H9 (cell line): ENCODE data around the gene IGSF3. TPM values are rescaled to one million over a fixed set of nuclear protein-coding genes. Genes with fewer than 3 reads are reported as not detected.
A peak's percentile ranks its signal among the peaks of the same experiment; 100 is the strongest.

Source experiments
- DNase-seq: peaks from one replicate; pipeline ENCODE4 v3.0.0-alpha.2; 2017
- H2AFZ ChIP-seq: one replicate; pipeline ENCODE4 v1.6.1; 2013; ENCODE audit warnings: mild to moderate bottlenecking, low read length, control low read depth, moderate library complexity
- H2AK5ac ChIP-seq: 2 replicates; pipeline ENCODE4 v1.6.1; 2013; ENCODE audit warnings: low read length, control low read depth, mixed read lengths; ENCODE audit not compliant: insufficient read length
- H2BK120ac ChIP-seq: one replicate; pipeline ENCODE4 v1.6.1; 2013; ENCODE audit warnings: low read depth, mild to moderate bottlenecking, low read length, control low read depth, inconsistent platforms; ENCODE audit not compliant: poor library complexity, severe bottlenecking
- H2BK12ac ChIP-seq: 2 replicates; pipeline ENCODE4 v1.6.1; 2013; ENCODE audit warnings: low read length, control low read depth, mixed read lengths, low read depth; ENCODE audit not compliant: insufficient read length
- H2BK15ac ChIP-seq: 2 replicates; pipeline ENCODE4 v1.6.1; 2013; ENCODE audit warnings: low read depth, low read length, control low read depth
- H2BK20ac ChIP-seq: one replicate; pipeline ENCODE4 v1.6.1; 2013; ENCODE audit warnings: low read depth, mild to moderate bottlenecking, low read length, control low read depth, inconsistent platforms; ENCODE audit not compliant: poor library complexity, severe bottlenecking
- H2BK5ac ChIP-seq: 2 replicates; pipeline ENCODE4 v1.6.1; 2013; ENCODE audit warnings: low read length, control low read depth, mixed read lengths; ENCODE audit not compliant: insufficient read length
- H3K14ac ChIP-seq: 2 replicates; pipeline ENCODE4 v1.6.1; 2013; ENCODE audit warnings: low read length, control low read depth; ENCODE audit not compliant: insufficient read depth
- H3K18ac ChIP-seq: 2 replicates; pipeline ENCODE4 v1.6.1; 2013; ENCODE audit warnings: low read depth, mild to moderate bottlenecking, mixed read lengths, low read length, control low read depth; ENCODE audit not compliant: insufficient read length
- H3K23ac ChIP-seq: 2 replicates; pipeline ENCODE4 v1.6.1; 2013; ENCODE audit warnings: low read length, control low read depth, mixed read lengths, low read depth; ENCODE audit not compliant: insufficient read length
- H3K23me2 ChIP-seq: 2 replicates; pipeline ENCODE4 v1.6.1; 2013; ENCODE audit warnings: low read depth, mild to moderate bottlenecking, mixed read lengths, low read length, control low read depth; ENCODE audit not compliant: insufficient read length, poor library complexity, severe bottlenecking
- H3K27ac ChIP-seq: 2 replicates; pipeline ENCODE4 v1.5.1; 2013; ENCODE audit warnings: low read length, control low read depth, mixed read lengths, low read depth; ENCODE audit not compliant: insufficient read length
- H3K27me3 ChIP-seq: 2 replicates; pipeline ENCODE4 v1.6.1; 2013; ENCODE audit warnings: low read length, control low read depth, inconsistent platforms; ENCODE audit not compliant: insufficient read depth
- H3K4ac ChIP-seq: 2 replicates; pipeline ENCODE4 v1.6.1; 2013; ENCODE audit warnings: low read depth, mild to moderate bottlenecking, control low read depth, inconsistent platforms, low read length, moderate library complexity
- H3K4me1 ChIP-seq: 2 replicates; pipeline ENCODE4 v1.6.1; 2013; ENCODE audit warnings: low read length, control low read depth, inconsistent platforms; ENCODE audit not compliant: insufficient read depth
- H3K4me2 ChIP-seq: 2 replicates; pipeline ENCODE4 v1.6.1; 2013; ENCODE audit warnings: low read length, control low read depth, mixed read lengths; ENCODE audit not compliant: insufficient read length, insufficient read depth
- H3K56ac ChIP-seq: 2 replicates; pipeline ENCODE4 v1.6.1; 2013; ENCODE audit warnings: low read depth, mild to moderate bottlenecking, mixed read lengths, low read length, control low read depth; ENCODE audit not compliant: insufficient read length
- H3K79me1 ChIP-seq: 2 replicates; pipeline ENCODE4 v1.6.1; 2013; ENCODE audit warnings: low read depth, mild to moderate bottlenecking, moderate library complexity, low read length, control low read depth, inconsistent platforms; ENCODE audit not compliant: insufficient read depth, poor library complexity, severe bottlenecking
- H3K79me2 ChIP-seq: 2 replicates; pipeline ENCODE4 v1.6.1; 2013; ENCODE audit warnings: low read length, control low read depth, inconsistent platforms; ENCODE audit not compliant: insufficient read depth
- H3K9ac ChIP-seq: 2 replicates; pipeline ENCODE4 v1.6.1; 2013; ENCODE audit warnings: low read length, control low read depth, mixed read lengths; ENCODE audit not compliant: insufficient read length; ENCODE audit errors: extremely low read depth
- H3K9me3 ChIP-seq: one replicate; pipeline ENCODE4 v1.6.1; 2013; ENCODE audit warnings: low read depth, low read length, inconsistent platforms; ENCODE audit not compliant: control insufficient read depth
- H3T11ph ChIP-seq: one replicate; pipeline ENCODE4 v1.6.1; 2013; ENCODE audit warnings: mild to moderate bottlenecking, low read length, control low read depth, inconsistent platforms
- H4K20me1 ChIP-seq: one replicate; pipeline ENCODE4 v1.6.1; 2013; ENCODE audit not compliant: control insufficient read depth, insufficient read length, insufficient read depth
- H4K5ac ChIP-seq: 2 replicates; pipeline ENCODE4 v1.6.1; 2013; ENCODE audit warnings: low read depth, mild to moderate bottlenecking, mixed read lengths, low read length, control low read depth; ENCODE audit not compliant: insufficient read length
- H4K8ac ChIP-seq: replicated peaks from 2 replicates; pipeline ENCODE4 v1.6.1; 2013; ENCODE audit warnings: low read length, control low read depth, mixed read lengths, low read depth; ENCODE audit not compliant: insufficient read length
- H4K91ac ChIP-seq: 2 replicates; pipeline ENCODE4 v1.6.1; 2013; ENCODE audit warnings: low read depth, mild to moderate bottlenecking, moderate library complexity, mixed read lengths, low read length, control low read depth; ENCODE audit not compliant: insufficient read length
- H3K27ac Mint-ChIP-seq, 3 experiments: 2 replicates in 2 of 3; 3 replicates in 1 of 3; pipeline ENCODE4 v1.8.0; 2020 to 2021; ENCODE audit warnings: mixed read lengths in 3 of 3, mild to moderate bottlenecking in 1 of 3, moderate library complexity in 1 of 3
- H3K27me3 Mint-ChIP-seq: 2 replicates; pipeline ENCODE4 v1.8.0; 2021; ENCODE audit warnings: low read depth, mild to moderate bottlenecking, moderate library complexity, mixed read lengths
- H3K36me3 Mint-ChIP-seq, 3 experiments: 2 replicates in 2 of 3; 3 replicates in 1 of 3; pipeline ENCODE4 v1.8.0; 2020 to 2021; ENCODE audit warnings: low read depth in 3 of 3, mixed read lengths in 3 of 3; ENCODE audit not compliant: insufficient read depth in 1 of 3
- H3K4me1 Mint-ChIP-seq, 2 experiments: 2 replicates each; pipeline ENCODE4 v1.8.0; 2020; ENCODE audit warnings: mixed read lengths in 2 of 2
- H3K4me3 Mint-ChIP-seq, 2 experiments: 2 replicates in 1 of 2; 3 replicates in 1 of 2; pipeline ENCODE4 v1.8.0; 2020 to 2021; ENCODE audit warnings: mild to moderate bottlenecking in 2 of 2, mixed read lengths in 2 of 2, moderate library complexity in 1 of 2
- H3K9me3 Mint-ChIP-seq, 2 experiments: 2 replicates in 1 of 2; 3 replicates in 1 of 2; pipeline ENCODE4 v1.8.0; 2020; ENCODE audit warnings: mild to moderate bottlenecking in 2 of 2, mixed read lengths in 2 of 2, moderate library complexity in 1 of 2
- WGBS: extraction: QIAGEN DNeasy Blood & Tissue Kit; methylation state at CpG from one replicate; pipeline ENCODE4 v1.1.7; 2013; ENCODE audit warnings: missing lambda C conversion rate, low lambda C conversion rate, mixed read lengths; ENCODE audit not compliant: insufficient read length; ENCODE audit errors: extremely low coverage; 5-methylcytosine and 5-hydroxymethylcytosine counted together
- total RNA-seq: library from RNA; stranded (reverse); gene quantifications from 2 replicates; pipeline ENCODE4 v1.2.1, GENCODE V29; 2021
- TF ChIP-seq, protein P1 (sequence below): fragments of 200-600 bp; sonication (generic); conservative IDR thresholded peaks from 3 replicates; pipeline ENCODE4 v1.8.0; 2021; ENCODE audit warnings: antibody characterized with exemption, mild to moderate bottlenecking

The IGSF3 gene
- total RNA-seq, 1 experiment from 2014 or later, result 19.1 TPM

DNA sequence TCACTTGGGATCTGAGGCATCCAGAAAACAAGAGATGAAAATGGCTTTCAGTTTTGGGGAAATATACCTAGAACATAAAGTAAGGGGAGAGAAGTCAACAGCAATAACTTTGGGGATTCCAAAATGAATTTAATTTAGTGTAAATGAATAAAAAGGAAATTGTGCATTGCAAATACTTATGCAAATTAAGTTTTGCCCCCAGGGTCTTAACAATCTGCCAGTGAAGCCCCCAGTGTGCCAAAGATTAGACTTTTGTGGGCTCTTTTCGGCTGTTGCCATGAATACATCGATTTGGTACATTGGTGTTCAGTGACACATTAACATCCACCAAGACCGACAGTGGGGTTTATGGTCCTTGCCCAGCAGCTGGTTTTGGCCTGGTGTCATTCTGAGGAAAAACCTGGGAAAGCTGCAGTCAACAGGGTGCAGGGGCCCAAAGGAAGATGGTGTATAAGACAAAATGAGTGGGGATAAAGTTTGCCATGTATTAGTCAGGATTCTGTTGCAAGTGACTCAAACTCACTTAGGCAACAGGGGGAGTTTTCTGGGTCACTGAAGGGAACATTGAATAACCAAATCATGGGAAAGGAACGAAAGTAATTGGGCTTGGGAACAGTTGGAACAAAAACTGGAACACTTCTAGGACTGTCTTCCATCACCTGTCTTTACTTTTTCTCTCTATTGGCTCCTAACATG is 30.2 kb upstream of the IGSF3 start:
- H2BK20ac ChIP-seq, result no peak overlapping the region
- no peaks in the 10 kb centered on the region for H3K9me3 ChIP-seq
- Mint-ChIP-seq H3K27ac (peak overlapping the region in 1 of 3 experiments; percentile 69; a peak in 1 of 7 replicates), H3K36me3 (peaks cover 0 to 4% (median 0%) of the 10 kb centered on the region in 3 experiments; a peak in 3 of 7 replicates), H3K9me3 (0 out of 5 replicates have a peak, but pooled peaks cover 2 to 3% of the 10 kb centered on the region in 2 experiments), H3K4me3 (no peak overlapping the region), H3K4me1 (peaks cover 15 to 16% of the 10 kb centered on the region in 2 experiments), H3K27me3 (no peaks in the 10 kb centered on the region)
- no peak overlapping the region for H3K9ac ChIP-seq
- no peak overlapping the region for H2AK5ac ChIP-seq
- no peak overlapping the region for H2BK12ac ChIP-seq
- no peak overlapping the region for H2BK5ac ChIP-seq
- H3K4ac ChIP-seq, result no peak overlapping the region
- H3K27ac ChIP-seq, result no peak overlapping the region
- no peaks in the 10 kb centered on the region for H4K20me1 ChIP-seq
- no peak overlapping the region for H2AFZ ChIP-seq
- H3K18ac ChIP-seq, result no peak overlapping the region
- no peak overlapping the region for H2BK120ac ChIP-seq
- H4K91ac ChIP-seq, result no peak overlapping the region
- no peak overlapping the region for H3K23ac ChIP-seq
- no peaks in the 10 kb centered on the region for H3K23me2 ChIP-seq
- H3K14ac ChIP-seq, result no peak overlapping the region
- no peak overlapping the region for H2BK15ac ChIP-seq
- H3T11ph ChIP-seq, result no peak overlapping the region
- H3K27me3 ChIP-seq, result no peaks in the 10 kb centered on the region
- H3K79me1 ChIP-seq, result no peaks in the 10 kb centered on the region
- no peak for DNase-seq
- peaks cover 10% of the 10 kb centered on the region for H3K4me1 ChIP-seq
- TF ChIP-seq, protein P1, sequence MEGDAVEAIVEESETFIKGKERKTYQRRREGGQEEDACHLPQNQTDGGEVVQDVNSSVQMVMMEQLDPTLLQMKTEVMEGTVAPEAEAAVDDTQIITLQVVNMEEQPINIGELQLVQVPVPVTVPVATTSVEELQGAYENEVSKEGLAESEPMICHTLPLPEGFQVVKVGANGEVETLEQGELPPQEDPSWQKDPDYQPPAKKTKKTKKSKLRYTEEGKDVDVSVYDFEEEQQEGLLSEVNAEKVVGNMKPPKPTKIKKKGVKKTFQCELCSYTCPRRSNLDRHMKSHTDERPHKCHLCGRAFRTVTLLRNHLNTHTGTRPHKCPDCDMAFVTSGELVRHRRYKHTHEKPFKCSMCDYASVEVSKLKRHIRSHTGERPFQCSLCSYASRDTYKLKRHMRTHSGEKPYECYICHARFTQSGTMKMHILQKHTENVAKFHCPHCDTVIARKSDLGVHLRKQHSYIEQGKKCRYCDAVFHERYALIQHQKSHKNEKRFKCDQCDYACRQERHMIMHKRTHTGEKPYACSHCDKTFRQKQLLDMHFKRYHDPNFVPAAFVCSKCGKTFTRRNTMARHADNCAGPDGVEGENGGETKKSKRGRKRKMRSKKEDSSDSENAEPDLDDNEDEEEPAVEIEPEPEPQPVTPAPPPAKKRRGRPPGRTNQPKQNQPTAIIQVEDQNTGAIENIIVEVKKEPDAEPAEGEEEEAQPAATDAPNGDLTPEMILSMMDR, result no peak
- no peak overlapping the region for H3K56ac ChIP-seq
- H4K8ac ChIP-seq, result no peak overlapping the region
- H3K4me2 ChIP-seq, result no peak overlapping the region
- H3K79me2 ChIP-seq, result no peaks in the 10 kb centered on the region
- WGBS, result no CpG with 5 or more reads among the region's 4 CpGs
- H4K5ac ChIP-seq, result no peak overlapping the region
